Measurements from ENCODE around the gene ADAMTS19. TPM values are rescaled to one million over a fixed set of nuclear protein-coding genes. Genes with fewer than 3 reads are reported as not detected.

The ADAMTS19 gene
- total and polyA plus RNA-seq, 12 donors, result 0.15 to 1.3 (median 0.43) TPM

DNA sequence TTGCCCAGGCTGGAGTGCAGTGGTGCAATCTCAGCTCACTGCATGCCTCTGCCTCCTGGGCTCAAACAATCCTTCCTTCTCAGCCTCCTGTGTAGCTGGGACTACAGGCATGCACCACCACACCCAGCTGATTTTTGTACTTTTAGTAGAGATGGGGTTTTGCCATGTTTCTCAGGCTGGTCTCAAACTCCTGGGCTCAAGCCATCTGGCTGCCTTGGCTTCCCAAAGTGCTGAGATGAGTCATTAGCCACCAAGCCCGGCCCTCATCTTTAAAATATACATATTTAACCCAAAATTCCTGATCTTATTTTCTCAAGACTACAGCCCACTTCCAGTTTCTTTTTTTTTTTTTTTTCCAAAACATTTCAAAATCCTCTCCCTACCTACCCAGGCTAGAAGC is 256.1 kb downstream of the ADAMTS19 start:
- Histone ChIP-seq H3K27ac (no peak overlapping the region), H3K27me3 (no peaks in the 10 kb centered on the region), H3K36me3 (no peaks in the 10 kb centered on the region), H3K4me1 (no peaks in the 10 kb centered on the region), H3K4me3 (no peak overlapping the region), H3K9me3 (no peaks in the 10 kb centered on the region)
- ATAC-seq, result no peak
- TF ChIP-seq, protein P1, sequence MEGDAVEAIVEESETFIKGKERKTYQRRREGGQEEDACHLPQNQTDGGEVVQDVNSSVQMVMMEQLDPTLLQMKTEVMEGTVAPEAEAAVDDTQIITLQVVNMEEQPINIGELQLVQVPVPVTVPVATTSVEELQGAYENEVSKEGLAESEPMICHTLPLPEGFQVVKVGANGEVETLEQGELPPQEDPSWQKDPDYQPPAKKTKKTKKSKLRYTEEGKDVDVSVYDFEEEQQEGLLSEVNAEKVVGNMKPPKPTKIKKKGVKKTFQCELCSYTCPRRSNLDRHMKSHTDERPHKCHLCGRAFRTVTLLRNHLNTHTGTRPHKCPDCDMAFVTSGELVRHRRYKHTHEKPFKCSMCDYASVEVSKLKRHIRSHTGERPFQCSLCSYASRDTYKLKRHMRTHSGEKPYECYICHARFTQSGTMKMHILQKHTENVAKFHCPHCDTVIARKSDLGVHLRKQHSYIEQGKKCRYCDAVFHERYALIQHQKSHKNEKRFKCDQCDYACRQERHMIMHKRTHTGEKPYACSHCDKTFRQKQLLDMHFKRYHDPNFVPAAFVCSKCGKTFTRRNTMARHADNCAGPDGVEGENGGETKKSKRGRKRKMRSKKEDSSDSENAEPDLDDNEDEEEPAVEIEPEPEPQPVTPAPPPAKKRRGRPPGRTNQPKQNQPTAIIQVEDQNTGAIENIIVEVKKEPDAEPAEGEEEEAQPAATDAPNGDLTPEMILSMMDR (IDR thresholded peaks at IDR 0.05), result no peak
- intact Hi-C loops (cut with DNase I), result no loop called here
- DNase-seq, result no peak
- 57 to 59% methylated on average over 1 of the region's 1 CpG for WGBS, 2 donors

DNA sequence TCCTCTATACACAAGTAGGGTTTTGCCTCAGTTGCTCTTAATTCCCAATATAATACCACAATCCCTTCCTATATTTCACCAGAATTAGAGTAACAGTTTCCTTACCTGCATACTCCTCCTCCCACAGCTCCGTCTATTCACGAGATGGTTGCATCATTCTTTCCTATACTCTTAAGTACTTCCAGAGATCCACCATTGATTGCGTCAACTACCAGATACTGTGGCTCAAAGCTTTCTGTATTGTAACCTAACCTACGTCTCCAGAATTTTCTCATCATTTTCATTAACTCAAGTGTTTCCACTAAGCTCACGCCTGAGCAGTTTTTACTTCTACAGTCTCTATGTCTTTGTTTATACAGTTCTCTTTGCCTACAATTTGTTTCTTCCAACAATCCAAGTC is 256.6 kb downstream of the ADAMTS19 start:
- WGBS, 2 donors, result 80 to 81% methylated on average over 5 of the region's 5 CpGs
- ATAC-seq, result no peak
- intact Hi-C loops (cut with DNase I), result no loop called here

GRCh38 chr5:129717751-129718310 is 257.7 kb downstream of the ADAMTS19 start:
- Histone ChIP-seq H3K27ac (no peak overlapping the region), H3K9me3 (no peaks in the 10 kb centered on the region), H3K36me3 (no peaks in the 10 kb centered on the region), H3K27me3 (no peaks in the 10 kb centered on the region), H3K4me1 (no peaks in the 10 kb centered on the region), H3K4me3 (no peak overlapping the region)
- no peak for ATAC-seq
- intact Hi-C loops (cut with DNase I), result no loop called here
- TF ChIP-seq, protein P1 (IDR thresholded peaks at IDR 0.05), result no peak
- DNase-seq, result no peak

More for the DNA sequence above, 256.6 kb downstream of the ADAMTS19 start:
- Histone ChIP-seq H3K9me3 (no peaks in the 10 kb centered on the region), H3K27ac (no peak overlapping the region), H3K27me3 (no peaks in the 10 kb centered on the region), H3K36me3 (no peaks in the 10 kb centered on the region), H3K4me1 (no peaks in the 10 kb centered on the region), H3K4me3 (no peak overlapping the region)
- no peak for DNase-seq
- TF ChIP-seq, protein P1 (IDR thresholded peaks at IDR 0.05), result no peak

GRCh38 chr5:129718471-129719090 is 258.5 kb downstream of the ADAMTS19 start:
- ATAC-seq, result no peak
- Histone ChIP-seq H3K9me3 (no peaks in the 10 kb centered on the region), H3K27me3 (no peaks in the 10 kb centered on the region), H3K4me3 (no peak overlapping the region), H3K36me3 (no peaks in the 10 kb centered on the region), H3K27ac (no peak overlapping the region), H3K4me1 (no peaks in the 10 kb centered on the region)
- 82 to 84% methylated on average over 1 of the region's 1 CpG for WGBS, 2 donors
- intact Hi-C loops (cut with DNase I), result no loop called here
- TF ChIP-seq, protein P1 (IDR thresholded peaks at IDR 0.05), result no peak
- no peak for DNase-seq

Measured in heart right ventricle (tissue), 16 donors.